Measurements from ENCODE around the gene JMJD1C.
"Not testable (repeated sequence)": the region's sequence is repeated elsewhere in the genome, so short reads cannot be mapped to it uniquely, and the experiment has no call there.

Gene JMJD1C, protein sequence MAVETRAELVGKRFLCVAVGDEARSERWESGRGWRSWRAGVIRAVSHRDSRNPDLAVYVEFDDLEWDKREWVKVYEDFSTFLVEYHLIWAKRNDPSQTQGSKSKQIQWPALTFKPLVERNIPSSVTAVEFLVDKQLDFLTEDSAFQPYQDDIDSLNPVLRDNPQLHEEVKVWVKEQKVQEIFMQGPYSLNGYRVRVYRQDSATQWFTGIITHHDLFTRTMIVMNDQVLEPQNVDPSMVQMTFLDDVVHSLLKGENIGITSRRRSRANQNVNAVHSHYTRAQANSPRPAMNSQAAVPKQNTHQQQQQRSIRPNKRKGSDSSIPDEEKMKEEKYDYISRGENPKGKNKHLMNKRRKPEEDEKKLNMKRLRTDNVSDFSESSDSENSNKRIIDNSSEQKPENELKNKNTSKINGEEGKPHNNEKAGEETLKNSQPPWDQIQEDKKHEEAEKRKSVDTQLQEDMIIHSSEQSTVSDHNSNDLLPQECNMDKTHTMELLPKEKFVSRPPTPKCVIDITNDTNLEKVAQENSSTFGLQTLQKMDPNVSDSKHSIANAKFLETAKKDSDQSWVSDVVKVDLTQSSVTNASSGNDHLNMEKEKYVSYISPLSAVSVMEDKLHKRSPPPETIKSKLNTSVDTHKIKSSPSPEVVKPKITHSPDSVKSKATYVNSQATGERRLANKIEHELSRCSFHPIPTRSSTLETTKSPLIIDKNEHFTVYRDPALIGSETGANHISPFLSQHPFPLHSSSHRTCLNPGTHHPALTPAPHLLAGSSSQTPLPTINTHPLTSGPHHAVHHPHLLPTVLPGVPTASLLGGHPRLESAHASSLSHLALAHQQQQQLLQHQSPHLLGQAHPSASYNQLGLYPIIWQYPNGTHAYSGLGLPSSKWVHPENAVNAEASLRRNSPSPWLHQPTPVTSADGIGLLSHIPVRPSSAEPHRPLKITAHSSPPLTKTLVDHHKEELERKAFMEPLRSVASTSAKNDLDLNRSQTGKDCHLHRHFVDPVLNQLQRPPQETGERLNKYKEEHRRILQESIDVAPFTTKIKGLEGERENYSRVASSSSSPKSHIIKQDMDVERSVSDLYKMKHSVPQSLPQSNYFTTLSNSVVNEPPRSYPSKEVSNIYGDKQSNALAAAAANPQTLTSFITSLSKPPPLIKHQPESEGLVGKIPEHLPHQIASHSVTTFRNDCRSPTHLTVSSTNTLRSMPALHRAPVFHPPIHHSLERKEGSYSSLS (N-terminal part only)

DNA sequence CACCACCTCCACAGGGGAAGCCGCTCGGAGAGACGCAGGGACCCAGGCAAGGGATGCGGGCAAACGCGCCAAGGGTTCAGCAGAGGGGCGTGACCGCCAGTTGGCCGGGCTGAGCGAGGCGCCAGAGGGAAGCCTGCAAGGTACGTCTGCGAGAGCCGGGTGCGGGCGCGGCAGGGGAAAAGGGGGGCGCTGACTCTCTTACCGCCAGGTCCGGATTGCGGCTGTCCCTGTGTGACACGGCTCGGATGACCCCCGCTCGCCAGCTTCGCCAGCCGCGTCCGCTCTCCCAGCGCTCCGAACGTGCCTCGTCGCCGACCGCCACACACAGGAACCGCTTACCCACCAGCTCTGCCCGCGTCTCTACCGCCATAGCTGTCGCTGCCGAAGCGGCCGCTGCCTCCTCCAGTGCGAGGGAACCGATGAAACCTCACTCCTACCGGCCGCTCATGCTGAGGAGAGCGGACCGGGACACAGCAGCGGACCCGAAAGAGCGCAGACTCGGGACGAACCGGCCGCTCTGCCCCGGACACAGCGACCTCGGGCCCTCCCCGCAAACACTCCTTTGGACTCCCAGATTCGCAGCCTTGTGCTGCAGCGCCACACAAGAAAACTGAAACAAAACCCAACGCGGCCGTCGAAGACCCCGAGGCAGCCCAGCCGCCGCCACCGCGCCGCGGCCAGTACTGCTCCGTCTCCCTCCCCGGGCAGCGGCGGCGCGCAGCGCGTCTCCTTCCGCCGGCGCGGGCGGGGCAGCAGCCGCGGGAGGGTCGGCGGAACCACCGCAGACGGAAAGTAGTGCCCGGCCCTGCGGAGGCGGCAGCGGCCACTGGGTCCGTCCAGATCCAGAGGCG is at the start of gene JMJD1C:
JMJD1C (minus strand) TSS at position 685 of the 851 bp plus-strand sequence; CDS start at position 370, 315 bp downstream.
- DNase-seq = peak in 1 of 2 experiments; percentile 48

DNA sequence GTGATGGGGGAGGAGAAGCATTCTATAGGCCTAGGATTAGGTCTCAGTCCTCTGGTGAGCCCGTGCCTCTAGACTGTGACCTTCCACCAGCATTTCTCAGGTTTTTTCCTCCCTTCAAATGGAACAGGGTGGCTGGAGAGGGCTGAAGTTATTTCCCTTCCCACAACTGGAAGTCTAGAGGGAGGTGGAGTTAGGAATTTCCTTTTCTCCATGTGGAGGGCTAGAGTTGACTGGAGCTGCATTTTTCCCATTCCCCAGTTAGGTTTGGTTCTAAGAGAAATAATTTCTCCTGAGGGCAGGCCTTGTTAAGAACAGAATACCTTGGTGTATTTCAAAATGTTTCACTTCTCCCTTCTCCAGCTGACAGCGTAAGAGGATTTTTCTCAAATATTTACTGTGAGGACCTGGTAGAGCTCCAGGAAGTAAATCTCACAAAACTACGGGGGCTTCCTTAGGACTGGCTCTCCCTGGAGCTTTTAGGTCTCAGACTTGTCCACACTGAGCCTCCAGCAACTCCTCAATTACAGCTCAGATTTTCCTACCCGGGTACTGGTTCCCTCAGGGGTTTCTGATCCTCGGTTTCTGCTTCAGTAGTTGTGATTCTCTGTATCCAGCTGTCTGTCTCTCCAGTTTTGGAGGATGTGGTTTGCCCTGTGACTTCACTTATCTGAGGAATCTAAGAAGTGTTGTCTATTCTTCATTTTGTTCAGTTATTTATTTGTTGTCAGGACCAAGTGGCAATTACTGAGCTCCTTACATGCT is 49.4 kb upstream of the JMJD1C start:
- DNase-seq = no peak

DNA sequence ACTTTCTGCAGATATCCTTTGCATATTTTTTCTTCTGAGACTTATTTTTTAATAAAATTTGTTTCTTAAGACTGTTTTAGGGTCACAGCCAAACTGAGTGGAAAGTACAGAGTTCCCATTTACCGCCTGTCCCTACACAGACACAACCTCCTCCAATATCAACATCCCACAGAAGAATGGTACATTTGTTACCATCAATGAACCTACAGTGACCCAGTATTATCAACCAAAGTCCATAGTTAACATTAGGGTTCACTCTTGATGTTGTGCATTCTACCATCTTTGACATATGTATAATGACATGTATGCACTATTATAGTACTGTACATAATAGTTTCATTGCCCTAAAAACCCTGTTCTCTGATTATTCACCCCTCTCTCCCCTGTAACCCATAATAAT is 40.8 kb upstream of the JMJD1C start:
- DNase-seq = no peak

DNA sequence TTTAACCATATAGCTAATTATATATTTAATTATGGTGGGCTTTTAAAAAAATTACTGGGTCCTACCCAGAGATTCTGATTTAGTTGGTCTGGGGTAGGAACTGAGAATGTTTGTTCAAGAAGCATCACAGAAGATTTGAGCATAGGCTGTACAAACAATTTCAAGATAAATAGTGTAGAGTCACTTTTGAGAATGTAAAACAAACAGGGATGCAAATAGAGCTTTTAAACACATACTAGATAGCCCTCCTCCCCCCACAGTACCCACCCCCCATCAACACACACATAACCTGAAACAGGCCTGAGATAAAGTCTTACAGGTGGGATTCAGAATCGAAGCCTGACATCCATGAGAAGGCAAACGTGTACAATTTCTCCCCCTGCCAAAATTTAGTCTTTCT is 39.8 kb upstream of the JMJD1C start:
- DNase-seq = no peak

DNA sequence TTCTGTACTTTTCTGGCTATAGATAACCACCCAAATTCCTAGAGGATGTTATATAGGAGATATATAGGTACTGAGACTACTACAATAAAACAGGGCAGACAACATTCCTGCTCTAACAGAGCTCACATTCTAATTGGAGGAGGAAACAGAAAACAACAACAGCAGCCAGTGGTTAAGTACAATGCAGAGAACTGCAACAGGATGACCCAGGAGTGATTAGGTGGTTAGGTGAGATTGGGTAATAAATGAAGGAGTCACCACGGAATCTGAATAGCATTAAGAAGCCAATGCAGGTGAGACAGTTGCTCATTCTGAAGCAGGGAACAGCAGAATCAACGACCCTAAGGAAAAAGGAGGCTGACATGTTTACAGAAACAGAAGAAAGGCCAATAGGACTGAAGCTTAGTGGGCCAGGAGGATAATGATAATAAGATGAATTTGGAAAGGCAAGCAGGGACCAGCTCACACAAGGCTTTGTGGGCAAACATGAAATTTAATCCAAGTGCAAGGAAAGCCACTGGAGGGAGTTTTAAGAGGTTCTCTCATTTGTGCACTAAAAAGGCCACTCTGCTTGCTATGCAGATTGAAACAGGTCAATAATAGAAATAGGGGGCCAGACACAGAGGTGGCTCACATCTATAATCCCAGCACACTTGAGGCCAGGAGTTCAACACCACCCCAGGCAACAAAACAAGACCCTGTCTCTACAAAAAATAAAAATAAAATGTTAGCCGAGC is 38.5 kb upstream of the JMJD1C start:
- DNase-seq = peak in 1 of 2 experiments; percentile 8

DNA sequence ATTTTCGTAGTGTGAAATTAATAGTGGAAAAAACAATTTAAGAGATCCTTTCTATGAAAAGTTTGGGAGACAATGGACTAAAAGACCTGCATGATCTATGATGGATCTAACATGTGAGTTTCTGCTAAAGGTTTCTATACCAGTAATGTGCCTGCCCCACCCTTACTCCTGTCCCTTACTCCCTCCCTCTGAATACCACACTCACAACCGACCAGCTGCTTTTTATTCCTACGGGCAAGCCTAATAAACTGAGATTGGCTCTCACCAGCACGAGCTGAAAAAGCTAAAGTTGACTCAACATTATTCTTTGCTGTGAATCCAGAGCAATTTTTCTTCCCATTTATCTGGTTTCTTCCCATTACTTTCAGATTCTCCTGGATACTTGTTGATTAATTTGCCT is 37.6 kb upstream of the JMJD1C start:
- no peak for DNase-seq

DNA sequence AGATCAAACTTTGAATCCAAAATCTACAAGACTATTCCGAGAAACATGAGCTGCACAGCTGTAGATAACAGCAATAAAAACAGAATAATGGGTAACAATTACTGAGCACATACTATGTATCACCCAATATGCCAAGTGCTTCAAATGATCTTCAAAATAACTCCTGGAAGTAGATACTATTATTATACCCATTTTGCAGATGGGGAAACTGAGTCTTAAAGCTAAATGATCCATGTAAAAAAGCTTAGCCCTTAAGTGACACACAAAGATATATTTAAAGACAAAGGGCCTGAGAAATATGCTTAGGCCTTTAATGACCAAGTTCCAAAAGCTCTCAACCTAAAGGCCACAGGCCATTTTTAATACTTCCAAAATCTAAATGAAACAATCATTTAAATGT is 37.1 kb upstream of the JMJD1C start:
- DNase-seq = no peak

DNA sequence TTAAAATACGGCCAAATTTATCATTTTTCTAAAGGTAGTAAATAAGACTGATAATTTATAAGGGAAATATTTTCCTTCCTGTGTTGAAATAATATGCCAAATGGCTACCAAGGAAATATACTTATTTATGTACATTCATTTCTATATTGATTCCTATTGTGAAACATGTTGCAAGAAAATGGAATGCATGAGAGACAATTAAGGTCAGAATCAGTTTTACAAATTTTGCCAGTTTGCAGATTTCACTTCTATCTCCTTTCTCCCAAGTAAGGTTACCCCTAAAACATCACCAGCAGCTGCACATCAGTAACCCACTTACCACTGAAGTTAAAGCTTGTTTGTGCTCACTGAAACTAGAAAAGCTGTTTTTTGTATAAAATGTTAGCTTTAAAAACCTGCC is 36.2 kb upstream of the JMJD1C start:
- no peak for DNase-seq

DNA sequence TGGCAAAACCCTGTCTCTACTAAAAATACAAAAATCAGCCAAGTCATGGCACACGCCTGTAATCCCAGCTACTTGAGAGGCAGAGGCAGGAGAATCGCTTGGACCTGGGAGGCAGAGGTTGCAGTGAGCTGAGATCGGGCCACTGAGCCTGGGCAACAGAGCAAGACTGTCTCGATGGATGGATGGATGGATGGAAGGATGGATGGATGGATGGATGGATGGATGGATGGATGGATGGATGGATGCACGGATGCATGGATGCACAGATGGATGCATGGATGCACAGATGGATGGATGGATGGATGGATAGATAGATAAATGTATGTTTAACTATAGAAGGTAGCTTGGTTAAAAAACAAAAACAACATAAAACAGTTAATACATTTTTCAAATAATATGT is 34.8 kb upstream of the JMJD1C start:
- DNase-seq = not testable (repeated sequence)

DNA sequence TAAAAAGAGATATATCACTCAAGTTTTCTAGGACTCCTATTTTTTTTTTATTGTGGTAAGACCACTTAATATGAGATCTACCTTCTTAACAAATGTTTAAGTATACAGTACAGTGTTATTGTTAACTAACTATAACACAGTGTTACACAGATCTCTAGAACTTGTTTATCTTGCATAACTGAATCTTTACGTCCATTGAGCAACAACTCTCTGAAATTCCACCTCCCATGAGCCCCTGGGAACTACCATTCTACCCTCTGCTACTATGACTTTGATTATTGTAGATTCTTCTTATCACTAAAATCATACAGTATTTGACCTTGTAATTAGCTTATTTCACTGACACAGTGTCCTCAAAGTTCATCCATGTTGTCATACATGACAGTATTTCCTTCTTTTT is 32.9 kb upstream of the JMJD1C start:
- DNase-seq = no peak

DNA sequence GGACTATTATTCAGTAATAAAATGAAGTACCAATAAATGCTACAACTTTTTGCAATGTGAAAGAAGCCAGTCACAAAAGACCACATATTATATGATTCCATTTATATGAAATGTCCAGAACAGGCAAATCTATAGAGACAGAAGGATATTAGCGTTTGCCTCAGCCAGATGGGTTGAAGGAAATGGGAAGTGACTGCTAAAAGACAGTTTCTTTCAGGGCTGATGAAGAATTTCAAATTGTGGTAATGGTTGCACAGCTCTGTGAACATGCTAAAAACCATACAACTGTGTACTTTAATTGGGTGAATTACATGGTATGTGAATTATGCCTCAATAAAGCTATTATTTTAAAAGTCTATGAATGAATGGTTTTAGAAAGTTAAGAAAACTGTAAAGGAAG is 31.5 kb upstream of the JMJD1C start:
- no peak for DNase-seq

DNA sequence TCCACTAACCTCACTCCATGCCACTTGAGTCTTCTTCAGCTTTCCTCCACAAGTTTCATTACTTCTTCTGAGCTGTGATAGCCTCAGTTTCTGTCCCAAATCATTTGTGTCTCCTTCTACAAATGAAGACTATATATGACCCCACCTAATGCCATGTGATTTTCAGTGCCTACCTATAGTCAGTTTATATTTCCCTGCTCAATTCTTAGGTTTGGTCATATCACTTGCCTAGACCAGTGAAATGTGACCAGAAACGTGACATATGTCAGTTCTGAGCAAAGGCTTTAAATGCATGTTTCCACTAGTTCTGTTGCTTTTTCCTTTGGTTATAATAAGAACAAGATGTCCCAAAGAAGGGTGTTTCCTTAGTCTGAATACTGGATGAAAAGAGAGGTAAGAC is 30.8 kb upstream of the JMJD1C start:
- no peak for DNase-seq

DNA sequence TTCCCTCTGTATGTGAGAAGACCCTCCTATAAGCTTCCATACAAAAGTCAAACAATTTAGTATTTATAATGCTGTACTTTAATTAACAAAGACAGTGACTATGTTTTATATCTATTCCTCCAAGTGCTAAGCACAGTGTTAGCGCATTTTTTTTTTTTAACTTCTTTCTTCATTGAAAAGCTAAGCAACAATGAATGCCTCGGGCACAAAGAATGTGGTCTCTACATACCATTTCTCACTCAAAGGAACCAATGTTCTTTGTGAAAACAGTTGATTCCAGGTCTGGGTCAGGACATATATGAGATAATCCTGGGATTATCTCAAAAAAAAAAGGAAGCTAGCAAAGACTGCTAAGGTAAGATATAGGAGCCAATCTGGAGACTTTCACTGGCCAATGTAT is 29.2 kb upstream of the JMJD1C start:
- DNase-seq = no peak

DNA sequence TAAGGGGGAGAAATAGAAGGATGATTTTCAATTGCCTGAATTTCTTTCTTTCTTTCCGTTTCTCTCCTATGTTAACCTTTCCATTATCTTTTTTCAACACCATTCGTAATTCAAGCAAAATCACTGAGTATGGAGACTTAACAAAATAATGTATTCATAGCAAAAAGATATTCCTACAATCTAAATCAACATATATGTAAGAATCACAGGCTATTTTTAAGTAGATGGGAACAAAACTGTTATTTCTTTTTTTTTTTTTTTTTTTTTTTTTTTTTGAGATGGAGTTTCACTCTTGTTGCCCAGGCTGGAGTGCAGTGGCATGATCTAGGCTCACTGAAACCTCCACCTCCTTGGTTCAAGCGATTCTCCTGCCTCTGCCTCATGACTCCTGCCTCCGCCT is 27.2 kb upstream of the JMJD1C start:
- DNase-seq = no peak

DNA sequence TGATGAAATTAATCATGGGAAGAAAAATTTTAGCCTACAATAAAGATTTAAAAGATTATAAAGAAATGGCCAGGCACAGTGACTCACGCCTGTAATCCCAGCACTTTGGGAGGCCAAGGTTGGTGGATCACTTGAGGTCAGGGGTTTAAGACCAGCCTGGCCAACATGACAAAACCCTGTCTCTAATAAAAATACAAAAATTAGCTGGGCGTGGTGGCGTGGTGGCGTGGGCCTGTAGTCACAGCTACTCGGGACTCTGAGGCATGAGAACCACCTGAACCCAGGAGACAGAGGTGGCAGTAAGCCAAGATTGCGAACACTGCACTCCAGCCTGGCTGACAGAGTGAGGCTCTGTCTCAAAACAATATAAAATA is 26.5 kb upstream of the JMJD1C start:
- DNase-seq = not testable (repeated sequence)

DNA sequence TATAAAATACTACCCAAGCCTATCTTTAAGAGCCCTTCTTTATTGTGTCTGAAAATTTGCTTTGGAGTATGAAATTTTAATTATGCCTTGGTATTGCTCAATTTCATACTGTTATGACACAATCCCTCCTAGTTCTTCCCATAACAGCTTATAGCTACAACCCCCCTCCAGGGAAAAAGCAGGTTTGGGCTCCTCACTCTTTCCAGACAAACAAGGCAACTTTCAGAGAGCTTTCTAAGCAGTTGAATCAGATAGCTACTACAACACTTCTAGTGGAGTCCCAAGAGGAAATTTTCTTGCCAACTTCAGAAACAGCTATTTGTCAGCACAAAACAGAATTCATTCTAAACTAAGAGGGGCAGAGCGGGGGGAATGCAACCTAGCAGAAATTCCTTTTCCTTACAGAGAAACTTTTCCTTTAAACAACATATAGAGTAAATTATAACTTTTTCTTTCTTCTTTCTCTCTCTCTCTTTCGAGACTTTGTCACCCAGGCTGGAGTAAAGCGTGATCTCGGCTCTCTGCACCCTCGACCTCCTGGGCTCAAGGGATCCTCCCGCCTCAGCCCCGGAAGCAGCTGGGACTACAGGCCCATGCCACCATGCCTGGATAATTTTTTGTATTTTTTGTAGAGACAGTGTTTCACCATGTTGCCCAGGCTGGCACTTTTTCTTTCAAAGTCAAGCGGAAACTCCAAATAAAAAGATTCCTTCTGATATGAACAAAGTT is 26.0 kb upstream of the JMJD1C start:
- no peak for DNase-seq

DNA sequence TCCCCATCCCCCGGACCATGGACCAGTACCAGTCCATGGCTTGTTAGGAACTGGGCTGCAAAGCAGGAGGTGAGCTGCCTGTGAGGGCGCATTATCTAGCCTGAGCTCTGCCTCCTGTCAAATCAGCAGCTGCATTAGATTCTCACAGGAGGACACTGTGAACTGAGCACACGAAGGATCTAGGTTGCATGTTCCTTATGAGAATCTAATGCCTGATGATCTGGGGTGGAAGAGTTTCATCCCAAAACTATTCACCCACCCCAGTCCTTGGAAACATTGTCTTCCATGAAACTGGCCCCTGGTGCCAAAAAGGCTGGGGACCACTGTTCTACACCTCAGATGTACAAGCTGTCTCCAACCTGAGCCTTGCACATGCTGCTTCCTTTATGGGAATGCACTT is 24.1 kb upstream of the JMJD1C start:
- no peak for DNase-seq

DNA sequence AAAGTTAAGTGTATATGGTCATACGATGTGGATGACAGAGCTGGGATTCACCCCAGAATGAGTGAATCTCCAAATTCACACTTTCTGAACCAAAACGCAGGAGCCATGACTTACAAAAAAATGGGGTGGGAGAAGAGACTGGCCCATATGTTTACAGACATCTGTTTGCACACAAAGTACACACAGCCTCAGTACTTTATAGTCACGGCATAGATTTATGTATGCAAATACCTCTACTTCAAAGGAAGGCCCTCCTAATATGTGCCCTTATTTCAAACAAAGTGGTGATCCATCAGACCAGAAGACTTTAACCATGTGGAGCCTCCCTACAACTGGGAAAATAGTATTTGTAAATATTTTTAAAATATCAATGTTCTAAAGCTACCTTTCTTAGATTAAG is 22.2 kb upstream of the JMJD1C start:
- DNase-seq = no peak

DNA sequence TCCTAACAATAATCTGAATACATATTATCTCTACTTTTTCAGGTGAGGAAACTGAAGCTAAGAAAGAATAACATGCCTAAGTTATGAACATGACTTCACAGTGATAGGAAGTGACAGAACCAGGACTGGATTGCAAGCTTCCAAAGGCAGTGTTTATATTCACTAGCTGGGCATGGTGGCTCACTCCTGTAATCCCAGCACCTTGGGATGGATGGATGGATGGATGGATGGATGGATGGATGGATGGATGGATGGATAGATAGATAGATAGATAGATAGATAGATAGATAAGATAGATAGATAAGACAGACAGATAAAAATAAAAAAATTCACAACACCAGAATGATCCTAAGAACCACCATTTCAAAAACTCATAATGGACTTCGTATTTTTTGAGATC is 18.2 kb upstream of the JMJD1C start:
- no peak for DNase-seq

DNA sequence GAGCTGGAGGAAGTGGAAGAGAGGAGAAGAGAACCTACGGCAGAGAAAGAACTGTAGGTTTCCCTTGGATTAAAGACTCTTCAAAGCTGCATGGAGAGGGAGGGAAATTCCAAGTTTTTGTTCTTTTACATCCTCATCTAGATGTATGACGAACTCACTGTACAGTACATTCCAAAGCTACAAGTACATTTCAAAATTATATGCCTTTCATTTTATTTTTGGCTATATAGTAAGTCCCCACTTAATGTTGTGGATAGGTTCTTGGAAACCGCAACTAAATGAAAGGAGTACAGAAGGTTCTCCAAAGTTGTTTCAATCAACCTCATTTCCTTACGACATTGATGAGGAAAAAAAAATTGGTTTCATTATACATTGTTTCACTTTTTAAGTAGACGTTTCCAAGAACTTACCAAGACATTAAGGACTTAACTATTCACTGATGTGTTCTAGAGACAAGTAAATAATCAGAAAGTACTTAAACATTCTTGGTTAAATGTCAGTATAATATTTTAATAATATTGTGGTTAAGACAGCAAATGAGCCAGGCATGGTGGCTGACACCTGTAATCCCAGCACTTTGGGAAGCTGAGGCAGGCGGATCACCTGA is 16.1 kb upstream of the JMJD1C start:
- no peak for DNase-seq
